GM18870 (cell line): ENCODE data around the gene NHEJ1.

Source experiments
- ATAC-seq: cut with Tn5 transposase; IDR thresholded peaks from one replicate; pipeline ENCODE4 v1.9.1; 2021; ENCODE audit warnings: moderate library complexity; ENCODE audit not compliant: unreplicated experiment

Gene NHEJ1

GRCh38 chr2:219182331-219183150 lies 21.9 kb upstream of the NHEJ1 start:
- ATAC-seq, result no peak

- no peak for ATAC-seq
Measured at GRCh38 chr2:219181531-219181930, 20.9 kb upstream of the NHEJ1 start.

DNA sequence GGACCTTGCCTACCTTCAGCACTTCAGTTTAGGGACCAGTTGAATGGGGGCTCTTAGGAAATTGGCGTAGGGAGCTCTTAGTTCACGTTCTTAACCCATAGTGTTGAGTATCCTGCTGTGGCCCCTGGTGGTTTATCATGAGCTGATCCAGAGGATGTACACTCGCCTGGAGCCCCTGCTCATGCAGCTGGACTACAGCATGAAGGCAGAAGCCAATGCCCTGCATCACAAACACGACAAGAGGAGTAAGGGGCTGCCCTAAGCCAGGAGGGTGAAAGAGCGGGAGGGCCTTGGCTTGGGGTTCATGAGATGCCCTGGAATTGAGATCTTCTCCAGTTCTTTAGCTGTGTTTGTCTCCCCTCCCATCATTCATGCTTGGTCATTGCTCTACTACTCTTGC lies 20.3 kb upstream of the NHEJ1 start:
- no peak for ATAC-seq

DNA sequence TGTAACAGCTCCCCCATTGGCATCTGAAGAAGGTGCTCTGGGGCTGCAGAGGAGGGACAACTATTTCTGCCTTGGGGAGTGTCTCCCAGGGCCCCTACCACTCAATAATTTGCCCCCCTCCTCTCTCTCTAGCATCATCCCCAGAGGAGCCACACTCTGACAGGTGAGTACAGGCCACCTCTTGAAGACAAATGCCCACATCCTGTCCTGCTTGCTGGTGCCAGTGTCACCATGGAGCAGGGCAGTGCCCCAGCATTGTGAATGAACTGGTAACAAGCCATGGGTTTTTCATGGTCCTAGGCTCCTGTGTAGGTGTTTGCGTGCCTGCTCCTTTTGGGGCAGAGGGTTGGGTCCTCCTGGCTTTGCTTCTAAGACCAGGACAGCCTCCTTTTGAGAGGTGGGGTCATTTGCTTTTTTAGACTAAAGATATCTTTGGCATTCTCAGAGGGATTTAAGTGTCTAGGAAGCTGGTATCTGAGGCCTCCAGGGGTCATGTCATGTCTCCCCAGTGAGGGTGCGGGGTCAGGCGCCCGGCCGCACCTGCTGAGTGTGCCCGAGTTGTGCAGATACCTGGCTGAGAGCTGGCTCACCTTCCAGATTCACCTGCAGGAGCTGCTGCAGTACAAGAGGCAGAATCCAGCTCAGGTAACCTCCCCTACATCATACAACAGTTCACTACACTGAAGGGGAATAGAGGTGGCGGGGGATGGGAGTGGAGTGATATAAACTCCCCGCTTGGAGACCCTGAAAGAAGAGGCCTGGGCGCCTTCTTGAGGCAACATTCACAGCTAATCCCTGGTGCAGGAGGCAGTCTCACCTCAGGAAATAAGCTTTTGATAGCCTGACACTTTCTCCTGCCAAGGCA lies 19.2 kb upstream of the NHEJ1 start:
- no peak for ATAC-seq

- no peak for ATAC-seq
Measured at GRCh38 chr2:219178377-219179175, 18.0 kb upstream of the NHEJ1 start.

GRCh38 chr2:219177552-219178376 lies 17.1 kb upstream of the NHEJ1 start, which contains the start of gene RETREG2:
Gene RETREG2 (plus strand): TSS chr2:219178275. CDS start chr2:219178353, 78 bp downstream.
- peak; percentile 43 for ATAC-seq

DNA sequence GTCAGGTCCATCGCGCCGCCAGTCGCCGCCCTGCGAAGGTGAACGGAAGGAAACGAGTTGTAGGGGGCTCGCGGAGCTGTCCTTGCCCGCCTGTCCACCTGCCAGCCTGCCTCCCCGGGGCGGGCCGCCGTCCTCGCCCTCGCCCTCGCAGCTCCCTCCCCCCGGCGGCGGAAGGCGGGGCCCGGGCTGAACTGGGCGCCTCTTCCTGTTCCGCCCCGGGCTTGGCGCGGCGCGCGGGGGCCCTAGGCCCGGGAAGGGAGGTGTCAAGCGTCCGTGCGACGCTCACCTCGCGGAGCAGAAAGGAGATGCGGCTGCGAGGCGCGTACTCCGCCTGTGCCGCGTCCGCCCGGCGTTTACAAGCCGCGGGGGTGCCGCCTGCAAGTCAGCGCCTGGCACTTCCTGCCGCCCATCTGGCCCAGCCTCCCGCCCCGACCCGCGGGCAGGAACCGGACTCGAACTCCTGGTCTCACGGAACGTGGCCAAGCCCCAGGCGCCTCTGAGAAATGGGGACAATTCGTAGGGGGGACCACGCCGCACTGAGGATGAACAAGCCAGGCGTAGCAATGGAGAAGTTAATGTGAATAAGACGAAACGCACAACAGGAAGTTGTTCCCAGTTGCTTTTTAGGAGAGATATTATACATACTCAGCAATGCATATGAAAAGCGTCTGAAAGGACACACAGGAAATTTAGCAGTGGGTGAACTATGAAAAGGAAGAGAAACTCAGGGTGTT lies 16.4 kb upstream of the NHEJ1 start, which contains the start of gene CNPPD1:
Gene CNPPD1 (minus strand): TSS at position 108 of the 734 bp plus-strand sequence. CDS start 97 bp downstream, at position 11.
- peak; percentile 43 for ATAC-seq

- peak; percentile 22 for ATAC-seq
Measured at GRCh38 chr2:219175928-219176817, 15.6 kb upstream of the NHEJ1 start.

- no peak for ATAC-seq
Measured at GRCh38 chr2:219175486-219175885, 14.9 kb upstream of the NHEJ1 start.

GRCh38 chr2:219174801-219175200 lies 14.2 kb upstream of the NHEJ1 start:
- ATAC-seq, result no peak

DNA sequence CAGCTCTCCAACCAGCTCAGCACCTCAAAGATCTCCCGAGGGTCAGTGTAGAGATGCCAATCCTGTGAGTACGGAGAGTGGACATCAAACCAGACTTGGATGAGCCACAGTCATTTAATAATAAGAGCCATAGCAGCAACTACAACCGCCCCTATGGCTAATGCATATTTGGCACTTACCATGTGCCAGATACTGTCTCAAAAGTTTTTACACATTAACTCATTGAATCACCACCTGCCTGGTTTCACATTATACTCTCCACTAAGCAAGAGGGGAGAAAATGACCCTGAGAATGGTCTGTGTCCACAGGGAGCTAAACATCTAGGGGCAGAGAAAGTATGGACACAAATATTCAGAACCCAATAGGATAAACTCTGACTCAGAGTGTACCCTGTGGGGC lies 13.5 kb upstream of the NHEJ1 start:
- ATAC-seq, result no peak

- no peak for ATAC-seq
Measured at GRCh38 chr2:219173176-219173575, 12.6 kb upstream of the NHEJ1 start.

DNA sequence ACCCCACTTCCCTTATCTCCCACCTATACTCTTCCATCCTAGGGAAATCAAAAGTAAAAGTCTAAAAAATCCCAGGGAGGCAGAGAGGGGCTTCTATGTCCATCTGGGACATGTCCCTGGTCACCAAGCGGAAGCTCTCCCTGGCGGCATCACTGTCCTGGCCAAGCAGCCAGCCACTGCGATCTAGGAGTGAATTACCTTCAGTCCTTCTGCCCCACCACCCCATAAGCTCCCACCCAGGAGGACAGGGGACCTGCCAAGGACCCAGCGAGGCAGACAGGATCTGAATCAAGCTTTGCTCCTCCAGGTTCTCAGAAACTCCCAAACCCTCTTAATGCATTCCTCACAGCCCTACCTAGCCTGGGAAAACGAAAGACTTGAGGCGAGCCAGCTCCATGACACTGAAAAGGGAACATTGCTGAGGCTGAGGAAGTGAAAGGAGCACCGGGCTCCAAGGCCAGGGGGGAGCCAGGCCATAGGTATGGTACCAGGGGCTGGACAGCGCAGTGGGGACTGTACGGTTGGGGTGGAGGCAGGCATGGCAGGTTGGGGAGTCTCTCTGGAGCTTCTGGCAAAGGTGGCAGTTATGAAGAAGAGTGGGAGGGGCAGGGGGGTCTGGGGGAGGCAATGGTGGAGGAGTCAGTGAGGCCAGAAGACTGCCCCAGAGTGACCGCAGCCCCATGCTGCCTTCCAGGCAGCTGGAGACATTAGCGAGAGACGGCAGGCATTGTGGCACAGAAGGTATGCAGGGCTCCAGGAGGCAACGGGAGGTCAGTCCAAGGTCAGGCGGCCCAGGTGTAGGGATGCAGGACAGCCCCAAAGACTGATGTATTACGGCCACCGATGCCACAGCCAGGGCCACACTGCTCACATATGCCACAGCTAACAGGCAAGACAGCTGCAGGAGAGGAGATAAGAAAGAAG lies 11.9 kb upstream of the NHEJ1 start:
- ATAC-seq, result no peak

DNA sequence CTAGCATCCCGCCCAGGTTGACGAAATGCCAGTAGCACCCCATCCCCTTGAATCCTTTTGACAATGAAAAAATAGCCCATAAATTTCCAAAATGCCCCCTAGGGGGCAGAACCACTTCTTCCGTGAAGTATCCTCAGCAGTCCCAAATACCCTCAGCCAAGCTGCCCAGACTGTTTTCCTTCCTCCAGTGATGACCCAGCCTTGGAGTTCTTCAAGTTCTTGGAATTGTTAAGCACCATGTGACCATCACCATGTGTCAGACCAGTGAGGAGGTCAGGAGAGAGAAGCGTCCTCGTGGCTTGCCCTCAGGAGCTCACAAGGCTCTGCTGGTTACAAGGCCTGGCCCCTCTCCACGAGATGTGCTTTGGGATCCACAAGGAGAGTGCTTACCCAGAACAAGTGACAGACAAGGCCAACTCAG lies 10.6 kb upstream of the NHEJ1 start:
- ATAC-seq, result no peak

GRCh38 chr2:219169930-219170654 lies 9.5 kb upstream of the NHEJ1 start, which contains the start of gene SLC23A3:
Gene SLC23A3 (minus strand): TSS chr2:219170029. CDS start chr2:219169984, 45 bp downstream.
- ATAC-seq, result no peak

DNA sequence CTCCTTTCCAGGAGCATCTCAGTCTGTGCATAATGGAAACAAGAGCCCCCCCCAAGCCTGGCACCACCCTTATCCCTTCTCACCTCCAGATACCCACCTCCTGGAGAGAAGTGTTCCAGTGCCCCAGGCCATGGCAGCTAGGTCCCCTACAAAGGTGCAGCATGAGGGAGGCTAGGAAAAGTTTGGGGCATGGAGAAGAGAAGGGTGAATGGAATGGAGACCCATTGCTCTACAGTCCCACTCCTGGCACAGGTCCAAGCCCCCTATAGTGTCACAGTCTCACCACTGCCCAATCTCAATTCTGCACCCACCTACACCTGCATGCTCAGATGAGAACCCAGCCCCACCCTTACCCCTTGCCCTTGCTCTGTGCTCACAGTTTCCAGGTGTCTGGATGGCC lies 8.3 kb upstream of the NHEJ1 start:
- ATAC-seq, result no peak

DNA sequence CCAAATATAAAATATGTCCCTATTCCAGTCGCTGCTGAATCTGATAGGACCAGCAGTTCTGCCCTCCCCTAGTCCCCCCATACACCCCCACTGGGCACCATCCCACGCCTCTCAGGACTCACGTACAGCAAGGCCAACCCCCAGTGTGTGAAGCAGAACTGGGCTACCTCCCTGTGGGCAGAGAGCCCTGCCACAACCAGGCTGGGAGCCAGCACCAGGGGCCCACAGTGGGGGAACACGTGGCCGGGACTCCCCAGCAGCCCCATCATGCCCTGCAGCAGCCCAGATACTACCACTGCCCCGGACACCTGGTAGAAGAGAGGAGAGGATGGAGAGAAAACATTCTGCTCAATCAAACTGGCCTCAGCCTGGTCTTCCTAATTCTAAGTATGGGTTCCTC lies 7.9 kb upstream of the NHEJ1 start:
- no peak for ATAC-seq
